GM13976 (cell line): ENCODE results near the gene MT1F.

Experiments
- DNase-seq: peaks from one replicate; pipeline ENCODE4 v3.0.0; 2012; ENCODE audit warnings: low spot score
- in situ Hi-C: fragments of 300-500 bp; cut with MboI; formaldehyde crosslinking; loops from one replicate; pipeline ENCODE4 v1.12.0; 2022; ENCODE audit warnings: low sequenced_read_pairs, mixed read lengths, inconsistent platforms; ENCODE audit not compliant: unreplicated experiment
- TF ChIP-seq, protein P1 (sequence below): IDR thresholded peaks from 2 replicates; pipeline ENCODE4 v1.5.1; 2012; ENCODE audit warnings: borderline replicate concordance, mild to moderate bottlenecking; ENCODE audit not compliant: insufficient read depth; ENCODE audit errors: extremely low read depth, missing control alignments, control extremely low read depth

MT1F gene

GRCh38 chr16:56675685-56676210 lies 18.0 kb downstream of the MT1F start:
- no peak for DNase-seq
- in situ Hi-C loops = no loop called here
- TF ChIP-seq, protein P1, sequence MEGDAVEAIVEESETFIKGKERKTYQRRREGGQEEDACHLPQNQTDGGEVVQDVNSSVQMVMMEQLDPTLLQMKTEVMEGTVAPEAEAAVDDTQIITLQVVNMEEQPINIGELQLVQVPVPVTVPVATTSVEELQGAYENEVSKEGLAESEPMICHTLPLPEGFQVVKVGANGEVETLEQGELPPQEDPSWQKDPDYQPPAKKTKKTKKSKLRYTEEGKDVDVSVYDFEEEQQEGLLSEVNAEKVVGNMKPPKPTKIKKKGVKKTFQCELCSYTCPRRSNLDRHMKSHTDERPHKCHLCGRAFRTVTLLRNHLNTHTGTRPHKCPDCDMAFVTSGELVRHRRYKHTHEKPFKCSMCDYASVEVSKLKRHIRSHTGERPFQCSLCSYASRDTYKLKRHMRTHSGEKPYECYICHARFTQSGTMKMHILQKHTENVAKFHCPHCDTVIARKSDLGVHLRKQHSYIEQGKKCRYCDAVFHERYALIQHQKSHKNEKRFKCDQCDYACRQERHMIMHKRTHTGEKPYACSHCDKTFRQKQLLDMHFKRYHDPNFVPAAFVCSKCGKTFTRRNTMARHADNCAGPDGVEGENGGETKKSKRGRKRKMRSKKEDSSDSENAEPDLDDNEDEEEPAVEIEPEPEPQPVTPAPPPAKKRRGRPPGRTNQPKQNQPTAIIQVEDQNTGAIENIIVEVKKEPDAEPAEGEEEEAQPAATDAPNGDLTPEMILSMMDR = no peak

GRCh38 chr16:56677474-56677873 lies 19.7 kb downstream of the MT1F start:
- in situ Hi-C loops = no loop called here
- TF ChIP-seq, protein P1 = no peak

DNA sequence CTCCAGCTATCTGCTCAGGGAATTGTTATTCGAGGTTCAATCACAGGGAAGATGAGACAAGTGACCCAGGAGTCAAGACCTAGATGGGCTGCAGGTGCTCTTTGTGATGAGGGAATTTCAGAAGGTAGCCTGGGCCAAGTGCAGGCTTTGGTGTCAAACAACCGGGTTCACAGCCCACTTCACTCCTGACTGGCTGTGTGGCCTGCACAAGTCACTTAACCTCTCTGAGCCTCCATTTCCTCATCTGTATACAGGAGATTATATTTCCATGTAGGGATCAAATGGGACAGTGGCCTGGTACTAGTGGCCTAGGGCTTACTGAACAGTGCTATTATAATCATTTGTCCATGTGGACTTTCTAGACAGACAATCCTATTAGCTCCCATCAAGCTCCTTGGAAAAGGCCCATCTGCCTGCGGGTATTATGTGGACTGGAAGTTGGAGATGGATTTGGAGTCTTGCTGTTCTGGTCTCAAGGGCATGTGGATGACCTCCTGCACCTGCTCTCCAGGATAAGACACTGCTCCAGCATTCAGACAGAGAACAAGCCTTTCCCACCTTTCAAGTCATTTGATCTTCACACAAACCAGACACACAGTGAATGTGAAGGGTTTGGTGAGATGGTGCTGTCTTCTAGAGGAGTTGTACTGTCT lies 21.4 kb downstream of the MT1F start:
- no peak for DNase-seq
- in situ Hi-C loops = no loop called here
- TF ChIP-seq, protein P1 = no peak

More at GRCh38 chr16:56677474-56677873, 19.7 kb downstream of the MT1F start:
- DNase-seq = no peak

DNA sequence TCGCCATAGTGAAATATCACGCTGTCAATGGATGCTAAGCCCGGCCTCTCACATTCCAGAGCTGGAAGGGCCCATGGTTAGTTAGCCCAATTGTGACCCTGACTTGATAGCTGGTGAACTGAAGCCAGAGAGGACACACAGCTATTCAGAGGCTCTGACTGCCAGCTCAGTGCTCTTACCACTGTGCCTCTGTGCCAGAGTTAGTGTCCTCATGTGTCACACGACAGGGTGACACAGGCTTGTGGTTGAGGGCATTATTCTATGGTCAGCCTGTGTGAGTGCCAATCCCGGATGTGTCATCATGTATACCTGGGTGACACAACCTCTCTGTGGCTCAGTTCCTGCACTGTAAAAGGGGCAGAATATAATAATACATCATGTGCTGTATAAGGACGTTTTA lies 22.1 kb downstream of the MT1F start:
- in situ Hi-C loops = no loop called here
- no peak for DNase-seq
- TF ChIP-seq, protein P1 = no peak

DNA sequence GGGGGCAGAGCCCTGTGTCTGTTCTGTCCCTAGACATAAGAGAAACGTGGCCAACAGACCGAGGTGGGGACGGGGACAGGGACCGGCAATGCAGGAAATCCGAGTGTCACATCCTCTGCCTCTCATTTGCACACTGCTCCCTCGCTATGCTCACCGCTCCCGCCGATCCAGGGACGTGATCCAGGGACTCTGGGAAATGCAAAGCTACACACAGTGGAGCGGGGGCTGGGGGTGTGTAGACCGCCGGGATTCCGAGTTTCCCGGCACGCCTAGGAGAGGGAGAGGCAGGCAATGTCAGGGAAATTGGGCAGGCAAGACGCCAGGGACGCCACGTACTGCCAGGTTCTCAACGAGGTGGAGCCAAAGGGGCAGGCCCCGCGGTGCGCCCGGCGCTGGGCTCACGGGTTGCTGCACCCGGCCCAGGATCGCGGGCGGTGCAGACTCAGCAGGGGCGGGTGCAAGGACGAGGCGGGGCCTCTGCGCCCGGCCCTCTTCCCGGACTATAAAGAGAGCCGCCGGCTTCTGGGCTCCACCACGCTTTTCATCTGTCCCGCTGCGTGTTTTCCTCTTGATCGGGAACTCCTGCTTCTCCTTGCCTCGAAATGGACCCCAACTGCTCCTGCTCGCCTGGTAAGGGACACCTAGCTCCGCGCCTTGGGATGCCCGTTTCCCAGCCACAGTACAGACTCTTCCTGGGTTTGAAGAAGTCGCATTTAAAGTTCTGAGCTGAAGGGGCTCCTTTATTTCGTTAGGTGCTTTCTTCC lies 24.4 kb downstream of the MT1F start, which contains the start of gene MT1X:
Gene MT1X (plus strand): TSS at position 532 of the 764 bp plus-strand sequence. CDS start 71 bp downstream, at position 603.
- peak; percentile 91 for DNase-seq
- in situ Hi-C loops = no loop called here
- TF ChIP-seq, protein P1 = no peak

DNA sequence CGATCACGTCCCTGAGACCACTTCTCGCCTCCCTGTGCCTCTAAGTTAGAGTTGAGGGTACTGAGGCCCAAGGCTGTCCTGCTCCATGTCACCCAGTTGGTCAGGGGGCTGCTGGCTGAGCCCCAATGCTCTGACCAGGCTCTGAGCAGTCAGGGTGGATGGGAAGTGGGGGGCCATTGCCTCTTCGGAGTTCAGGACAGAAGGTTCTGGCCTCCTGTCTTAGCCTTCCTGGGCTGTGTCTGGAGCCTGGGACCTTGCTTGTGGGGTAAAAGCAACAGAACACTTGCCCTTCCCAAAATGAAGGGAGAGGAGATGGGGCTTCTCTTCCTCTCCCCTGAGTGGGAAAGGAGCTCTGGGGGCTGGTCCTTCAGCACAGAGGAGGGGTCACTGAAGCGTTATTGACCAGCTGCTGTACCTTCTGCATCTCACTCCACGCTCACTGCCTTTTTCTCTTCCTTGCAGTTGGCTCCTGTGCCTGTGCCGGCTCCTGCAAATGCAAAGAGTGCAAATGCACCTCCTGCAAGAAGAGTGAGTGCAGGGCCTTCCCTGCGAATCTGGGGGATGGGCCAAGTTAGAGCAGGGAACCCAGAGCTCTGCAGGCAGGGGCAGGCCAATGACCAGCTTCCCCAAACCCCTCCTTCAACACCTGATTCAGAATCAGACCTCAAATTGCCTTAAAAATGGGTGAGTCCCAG lies 25.1 kb downstream of the MT1F start:
- DNase-seq = no peak
- TF ChIP-seq, protein P1 = no peak
- in situ Hi-C loops = no loop called here
